ENCODE measurements around the gene SOX14.

Gene SOX14

DNA sequence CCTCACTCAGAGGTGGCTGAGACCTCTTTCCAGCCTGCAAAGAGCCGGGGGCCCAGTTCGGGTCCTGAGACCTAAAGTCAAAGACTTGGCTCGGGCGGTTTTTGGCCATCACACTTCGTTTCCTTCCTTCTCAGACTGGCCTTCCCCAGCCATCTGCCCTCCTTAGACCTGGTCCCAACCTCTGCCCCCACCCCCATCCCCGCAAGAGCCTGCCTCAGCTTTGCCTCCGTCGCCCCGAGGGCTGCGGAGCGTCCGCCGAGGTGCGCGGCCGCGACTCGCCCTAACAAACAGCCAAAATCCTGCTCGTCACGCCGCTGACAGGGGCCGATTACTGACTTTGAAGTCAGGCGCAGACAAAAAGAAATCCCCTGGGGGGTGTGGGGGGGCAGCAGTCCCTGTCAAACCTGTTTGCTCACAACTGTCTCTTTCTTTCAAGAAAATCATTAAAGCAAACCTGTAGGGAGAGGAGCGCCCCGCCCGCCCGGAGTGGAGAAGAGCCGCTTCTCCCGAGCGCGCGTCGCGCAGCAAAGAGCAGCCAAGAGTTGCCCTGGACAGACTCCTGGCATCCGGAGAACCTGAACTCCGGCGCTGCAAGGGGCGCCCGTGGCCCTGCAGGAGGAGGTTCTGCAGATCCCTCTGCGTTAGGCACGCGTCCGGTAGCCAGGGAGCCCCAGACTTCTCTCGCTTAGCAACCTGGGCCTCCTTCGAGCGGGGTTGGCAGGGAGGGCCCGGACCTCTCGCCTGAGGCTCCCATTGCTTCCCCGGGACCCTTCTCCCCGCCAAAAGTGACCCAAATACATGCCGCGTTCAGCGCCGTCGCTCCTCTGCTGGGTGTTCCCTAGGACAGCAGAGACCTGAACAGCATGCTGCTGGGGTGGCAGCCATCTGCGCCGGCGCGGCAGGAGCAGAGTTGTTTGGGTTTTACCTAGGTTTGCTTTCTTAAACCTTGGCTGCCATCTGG lies 4.5 kb downstream of the SOX14 start:
- no peak for DNase-seq

GRCh38 chr3:137769322-137770065 lies 5.4 kb downstream of the SOX14 start:
- DNase-seq: no peak

- DNase-seq: no peak
These were observed 6.1 kb downstream of the SOX14 start for GRCh38 chr3:137770066-137770834.

DNA sequence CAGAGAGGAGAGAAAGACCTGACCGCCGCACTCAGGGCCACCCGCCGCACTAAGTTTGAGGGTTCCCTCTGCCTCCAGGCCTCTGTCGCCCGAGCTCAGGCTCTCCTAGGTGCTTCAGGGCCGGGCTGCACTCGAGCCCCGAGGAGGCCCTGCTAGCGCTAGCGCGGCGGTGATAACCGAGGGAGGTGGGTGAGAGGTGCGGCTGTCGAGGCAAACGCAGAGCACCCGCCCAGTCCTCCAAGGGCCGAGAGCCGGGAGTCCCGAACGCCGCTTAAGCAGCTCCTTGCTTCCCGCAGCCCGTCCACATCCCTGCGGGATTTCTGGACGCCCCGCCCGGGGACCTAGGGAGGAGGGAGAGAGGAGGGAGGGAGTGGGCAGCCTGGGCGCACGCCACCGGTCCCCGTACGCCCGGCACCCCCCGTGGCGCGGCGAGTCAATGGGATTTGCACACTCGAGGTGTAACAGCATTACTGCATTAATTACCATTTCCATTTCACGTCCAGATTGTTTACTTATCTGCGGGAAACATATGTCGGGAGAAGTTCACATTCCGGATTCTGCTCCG lies 6.8 kb downstream of the SOX14 start:
- no peak for DNase-seq

- no peak for DNase-seq
These were observed 7.5 kb downstream of the SOX14 start for GRCh38 chr3:137771401-137772213.

DNA sequence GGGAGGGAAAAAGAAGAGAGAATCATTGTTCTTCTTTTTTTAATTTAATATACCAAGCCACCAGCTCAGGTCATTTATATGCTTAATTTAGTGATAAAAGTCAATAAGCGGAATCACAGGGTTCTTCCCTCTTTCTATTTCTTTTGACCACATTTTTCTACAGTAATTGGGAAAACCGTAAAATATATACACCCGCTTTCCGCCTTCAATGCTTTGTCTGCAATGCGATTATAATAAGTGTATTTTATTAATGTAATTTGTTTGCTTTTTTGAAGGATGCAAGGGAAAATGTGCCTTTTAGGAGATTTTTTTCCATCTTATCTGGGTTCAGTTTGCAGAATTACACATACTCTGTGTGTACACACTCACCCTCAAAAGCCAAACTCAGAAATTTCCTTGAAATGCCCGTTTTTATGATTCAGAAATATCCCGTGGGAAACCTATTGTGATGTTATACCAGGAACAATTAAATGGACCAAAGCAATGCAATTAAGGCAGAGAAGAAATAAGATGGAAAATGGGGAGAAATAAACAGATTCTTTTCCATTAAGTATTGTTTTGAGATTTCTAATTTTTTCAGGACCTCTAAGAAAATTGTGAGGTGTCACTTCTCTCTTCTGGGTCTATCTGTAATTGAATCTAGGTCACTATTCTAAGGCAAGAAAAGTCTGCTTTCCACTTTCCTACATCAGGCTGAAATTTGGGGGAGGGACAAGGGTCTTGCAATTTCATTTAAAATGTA lies 8.3 kb downstream of the SOX14 start:
- no peak for DNase-seq

DNA sequence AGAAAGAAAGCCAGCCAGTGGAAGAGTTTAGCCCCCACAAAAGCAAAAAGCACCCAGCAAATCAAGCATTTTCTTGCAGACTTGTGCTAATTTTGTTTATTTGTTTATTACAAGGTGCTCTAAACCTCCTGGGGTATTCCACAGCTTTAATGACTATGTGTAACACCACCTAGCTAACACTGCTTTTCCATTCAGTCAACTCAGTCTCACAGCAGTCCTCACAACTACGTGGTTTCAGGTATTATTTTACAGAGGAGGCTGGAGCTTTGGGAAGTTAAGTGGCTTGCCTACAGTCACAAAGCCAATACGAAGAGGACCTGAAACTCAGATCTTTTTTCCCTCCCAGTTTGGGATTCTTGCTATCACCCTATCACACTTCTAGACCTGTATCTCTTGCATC lies 14.8 kb downstream of the SOX14 start:
- no peak for DNase-seq

GRCh38 chr3:137787529-137787928 lies 23.4 kb downstream of the SOX14 start:
- DNase-seq: no peak

GRCh38 chr3:137789236-137789635 lies 25.1 kb downstream of the SOX14 start:
- DNase-seq: no peak

DNA sequence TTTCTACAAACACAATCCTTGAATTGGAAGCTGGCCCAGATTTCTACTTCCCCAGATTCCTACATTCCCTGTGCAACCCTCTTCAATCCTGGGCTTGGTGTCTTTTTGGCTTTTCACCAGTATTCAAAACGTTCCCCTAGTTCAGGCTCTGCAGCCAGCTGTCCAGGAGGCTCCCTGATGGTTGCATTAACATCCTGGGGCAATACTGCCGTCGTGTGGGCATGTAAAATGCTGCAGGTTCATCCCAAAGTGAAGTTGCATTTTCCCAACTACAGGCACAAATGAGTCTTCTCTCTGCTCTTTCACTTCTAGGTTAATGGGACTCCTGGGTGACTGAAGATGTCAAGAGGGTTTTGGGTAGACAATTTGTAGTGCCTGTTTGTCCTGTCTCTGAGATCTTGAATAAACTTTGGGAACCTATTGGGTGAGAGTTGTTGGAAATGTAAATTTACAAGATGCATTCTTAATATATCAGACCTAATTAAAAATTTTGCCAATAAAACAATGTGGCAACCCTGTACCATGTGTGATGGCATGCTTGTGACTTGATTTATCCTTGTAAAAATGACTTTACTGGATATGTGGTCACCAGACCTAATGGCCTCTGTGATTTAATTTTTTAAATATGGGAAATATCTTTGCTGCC lies 28.6 kb downstream of the SOX14 start:
- no peak for DNase-seq

DNA sequence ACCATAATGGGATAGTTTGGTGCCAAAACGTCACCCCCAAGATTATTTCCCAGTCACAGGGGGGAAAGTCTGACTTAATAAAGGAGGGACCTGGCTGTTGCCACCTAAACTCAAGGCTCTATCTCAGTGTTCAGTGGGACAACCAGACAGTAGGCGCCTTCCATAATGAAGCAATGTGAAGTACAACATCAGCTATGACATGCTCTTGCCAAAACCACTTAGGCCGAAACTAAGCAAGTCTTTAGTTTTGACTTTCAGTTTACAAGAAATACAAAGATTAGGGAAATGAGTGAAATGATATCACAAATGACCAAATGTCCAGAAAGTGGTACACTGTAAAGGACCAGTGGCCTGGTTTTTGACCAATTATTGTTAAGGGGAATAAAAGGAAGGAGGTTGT lies 32.9 kb downstream of the SOX14 start:
- DNase-seq: no peak

- DNase-seq: no peak
These were observed 39.1 kb downstream of the SOX14 start for GRCh38 chr3:137803215-137803614.

DNA sequence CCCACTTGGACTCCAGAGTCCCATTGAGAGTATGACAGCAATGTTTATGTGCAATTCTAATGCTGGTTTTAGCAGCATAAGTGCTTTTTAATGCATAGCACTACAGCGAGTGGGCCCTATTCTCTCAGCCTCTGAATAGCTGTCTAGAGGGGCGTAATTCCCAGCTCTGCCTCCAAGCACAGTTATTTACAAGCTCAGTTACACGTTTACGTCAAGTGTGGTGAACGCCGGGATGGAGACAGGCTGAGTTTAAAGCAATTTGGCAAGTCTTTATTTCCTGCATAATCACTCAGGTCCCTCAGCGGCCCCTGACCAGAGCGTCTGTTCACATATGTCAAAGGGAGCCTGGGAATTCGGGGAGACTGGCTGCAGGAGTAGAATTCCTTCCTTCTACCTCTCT lies 43.9 kb downstream of the SOX14 start:
- DNase-seq: no peak

DNA sequence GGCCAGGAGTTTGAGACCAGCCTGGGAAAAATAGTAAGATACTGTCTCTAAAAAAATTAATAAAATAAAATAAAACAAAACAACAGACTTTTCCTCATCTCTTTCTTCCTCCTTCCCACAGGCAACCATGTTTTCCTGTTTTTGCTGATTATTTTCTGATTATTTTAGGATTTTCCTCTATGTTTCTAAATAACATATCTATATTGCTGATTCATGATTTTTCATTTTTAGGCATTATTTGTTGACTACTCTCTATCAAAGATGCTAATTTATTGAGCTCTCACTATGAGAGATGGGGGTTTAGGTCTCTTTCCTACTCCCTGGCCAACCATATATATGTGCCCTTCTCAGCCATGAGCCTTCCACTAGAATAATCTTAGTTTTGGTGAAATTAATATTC lies 45.4 kb downstream of the SOX14 start:
- no peak for DNase-seq

- no peak for DNase-seq
These were observed 47.9 kb downstream of the SOX14 start for GRCh38 chr3:137812023-137812422.

DNA sequence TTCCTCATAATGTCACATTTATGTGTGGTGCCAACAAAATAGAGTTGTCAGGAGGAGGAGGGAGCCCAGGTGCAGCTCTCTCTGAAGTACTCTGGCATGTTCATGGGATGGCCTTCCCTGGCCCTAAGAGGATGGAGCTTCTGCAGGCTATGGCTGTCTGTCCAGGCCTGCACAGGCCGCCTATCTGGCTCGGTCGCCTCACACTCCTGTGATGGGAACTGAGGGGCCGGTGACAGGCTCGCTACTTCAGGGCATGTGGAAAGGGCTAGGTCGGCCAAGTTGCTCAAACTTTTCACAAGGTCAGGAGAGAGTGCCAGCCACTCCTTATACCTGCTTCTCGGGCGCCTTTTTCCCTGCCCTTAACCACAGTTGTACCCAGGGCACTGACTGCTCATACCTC lies 51.1 kb downstream of the SOX14 start:
- DNase-seq: no peak
